PC-3 (cell line): ENCODE results near the gene NSG2. TPM values are rescaled to one million over a fixed set of nuclear protein-coding genes. Genes with fewer than 3 reads are reported as not detected.

Source experiments
- ATAC-seq: fragments of 200-7000 bp; cut with Tn5 transposase; 2 replicates; pipeline ENCODE4 v1.9.1; 2020; ENCODE audit warnings: mild to moderate bottlenecking, moderate library complexity
- BruUV-seq: library from RNA; stranded (reverse); fragments of 400-500 nt; replicated peaks from 2 replicates; lab custom pipeline; 2021; lab: Mats Ljungman, UMichigan
- CTCF ChIA-PET: fragments of 300-600 bp; sonication (Branson Sonifier 250); formaldehyde crosslinking; loops from one replicate; lab custom pipeline; 2022; ENCODE audit warnings: antibody characterized with exemption; lab: Charles Lee
- POLR2A ChIA-PET: fragments of 300-600 bp; sonication (Branson Sonifier 250); formaldehyde crosslinking; loops from one replicate; lab custom pipeline; 2022; ENCODE audit warnings: antibody characterized with exemption; ENCODE audit not compliant: unreplicated experiment; lab: Charles Lee
- DNase-seq: peaks from one replicate; pipeline ENCODE4 v3.0.0-alpha.2; 2015
- H2AFZ ChIP-seq: fragments of 300-600 bp; sonication (generic); 2 replicates; pipeline ENCODE4 v1.6.0; 2016; ENCODE audit warnings: antibody characterized with exemption, low read length
- H3F3A ChIP-seq: fragments of 300-600 bp; sonication (generic); one replicate; pipeline ENCODE4 v1.6.0; 2017; ENCODE audit warnings: antibody characterized with exemption, low read length, control low read depth, mild to moderate bottlenecking; ENCODE audit not compliant: unreplicated experiment
- H3K27ac ChIP-seq: fragments of 300-600 bp; sonication (generic); 2 replicates; pipeline ENCODE4 v1.5.1; 2016; ENCODE audit warnings: mild to moderate bottlenecking, low read length
- H3K27me3 ChIP-seq: fragments of 300-600 bp; sonication (generic); 2 replicates; pipeline ENCODE4 v1.6.1; 2016; ENCODE audit warnings: low read length, mixed read lengths
- H3K36me3 ChIP-seq: fragments of 300-600 bp; sonication (generic); 2 replicates; pipeline ENCODE4 v1.6.1; 2016; ENCODE audit warnings: low read depth, mixed run types, low read length, mixed read lengths
- H3K4me1 ChIP-seq: fragments of 300-600 bp; sonication (generic); 2 replicates; pipeline ENCODE4 v1.5.1; 2016; ENCODE audit warnings: low read length; ENCODE audit not compliant: insufficient read depth
- H3K4me2 ChIP-seq: fragments of 300-600 bp; sonication (generic); 2 replicates; pipeline ENCODE4 v1.6.0; 2016; ENCODE audit warnings: low read length
- H3K4me3 ChIP-seq: fragments of 300-600 bp; sonication (generic); 2 replicates; pipeline ENCODE4 v1.5.1; 2016; ENCODE audit warnings: mild to moderate bottlenecking, low read length, mixed read lengths
- H3K79me2 ChIP-seq: fragments of 300-600 bp; sonication (generic); 2 replicates; pipeline ENCODE4 v1.6.1; 2017; ENCODE audit warnings: low read length, mixed read lengths
- H3K9ac ChIP-seq: fragments of 300-600 bp; sonication (generic); 2 replicates; pipeline ENCODE4 v1.6.0; 2016; ENCODE audit warnings: mild to moderate bottlenecking, low read length
- H3K9me2 ChIP-seq: fragments of 300-600 bp; sonication (generic); replicated peaks from 2 replicates; pipeline ENCODE4 v1.6.1; 2016; ENCODE audit warnings: mixed run types, low read length, mixed read lengths
- H3K9me3 ChIP-seq: fragments of 300-600 bp; sonication (generic); 2 replicates; pipeline ENCODE4 v1.6.1; 2016; ENCODE audit warnings: low read length, mixed read lengths
- H4K20me1 ChIP-seq: fragments of 300-600 bp; sonication (generic); 2 replicates; pipeline ENCODE4 v1.6.1; 2016; ENCODE audit warnings: low read length, mixed read lengths
- CTCF ChIP-seq: fragments of 300-600 bp; sonication (generic); conservative IDR thresholded peaks from 2 replicates; pipeline ENCODE4 v1.5.1; 2017; ENCODE audit warnings: antibody characterized with exemption, low read depth, mild to moderate bottlenecking, low read length
- EZH2 ChIP-seq: fragments of 300-600 bp; sonication (generic); IDR thresholded peaks from one replicate; pipeline ENCODE4 v1.6.1; 2017; ENCODE audit warnings: antibody characterized with exemption, mild to moderate bottlenecking, low read length; ENCODE audit not compliant: unreplicated experiment
- EZH2phosphoT487 ChIP-seq: fragments of 300-600 bp; sonication (generic); IDR thresholded peaks from 2 replicates; pipeline ENCODE4 v1.6.1; 2018; ENCODE audit warnings: mild to moderate bottlenecking, antibody characterized with exemption, low read length, borderline replicate concordance
- intact Hi-C: fragments of 100-400 bp; cut with micrococcal nuclease; formaldehyde crosslinking; loops from 2 replicates; pipeline ENCODE4 v1.9.0; 2023
- total RNA-seq: library from RNA; depleted of rRNA; stranded (reverse); fragments of >200 nt; gene quantifications from 2 replicates; pipeline ENCODE4 v1.2.3, GENCODE V29; 2014

Gene NSG2
- total RNA-seq, 1 experiment from 2014 or later, result 0.07 TPM

- H3K4me3 ChIP-seq, result no peak overlapping the region
- no peaks in the 10 kb centered on the region for H3K36me3 ChIP-seq
- intact Hi-C loops, result no loop called here
- ATAC-seq (no peak), DNase-seq (no peak)
- H3K9ac ChIP-seq, result no peak overlapping the region
- H3K27me3 ChIP-seq, result peaks cover 85% of the 10 kb centered on the region
- H3K27ac ChIP-seq, result no peak overlapping the region
- ChIA-PET CTCF (no interaction called here), POLR2A (no interaction called here)
- H2AFZ ChIP-seq, result no peak overlapping the region
- H4K20me1 ChIP-seq, result no peaks in the 10 kb centered on the region
- H3K79me2 ChIP-seq, result no peaks in the 10 kb centered on the region
- BruUV-seq, result no TSS peak
- H3K9me2 ChIP-seq, result no peaks in the 10 kb centered on the region
- no peaks in the 10 kb centered on the region for H3F3A ChIP-seq
- H3K9me3 ChIP-seq, result no peaks in the 10 kb centered on the region
- TF ChIP-seq EZH2phosphoT487 (no peak), CTCF (no peak), EZH2 (no peak)
- no peaks in the 10 kb centered on the region for H3K4me1 ChIP-seq
- no peak overlapping the region for H3K4me2 ChIP-seq
These were observed 61.6 kb downstream of the NSG2 start for GRCh38 chr5:174106997-174107655.

GRCh38 chr5:174108745-174109144 lies 63.2 kb downstream of the NSG2 start:
- TF ChIP-seq CTCF (no peak), EZH2 (no peak), EZH2phosphoT487 (no peak)
- no peaks in the 10 kb centered on the region for H3K79me2 ChIP-seq
- no peak overlapping the region for H3K27ac ChIP-seq
- DNase-seq (no peak), ATAC-seq (no peak)
- intact Hi-C loops, result no loop called here
- peaks cover 81% of the 10 kb centered on the region for H3K27me3 ChIP-seq
- H3K9ac ChIP-seq, result no peak overlapping the region
- H4K20me1 ChIP-seq, result no peaks in the 10 kb centered on the region
- no peak overlapping the region for H3K4me2 ChIP-seq
- H3F3A ChIP-seq, result no peaks in the 10 kb centered on the region
- H3K36me3 ChIP-seq, result no peaks in the 10 kb centered on the region
- no peak overlapping the region for H3K4me3 ChIP-seq
- CTCF ChIA-PET, result no interaction called here
- H2AFZ ChIP-seq, result no peak overlapping the region
- no peaks in the 10 kb centered on the region for H3K9me2 ChIP-seq
- BruUV-seq, result no TSS peak
- H3K4me1 ChIP-seq, result no peaks in the 10 kb centered on the region
- POLR2A ChIA-PET, result no interaction called here
- no peaks in the 10 kb centered on the region for H3K9me3 ChIP-seq

- Histone ChIP-seq H3K36me3 (no peaks in the 10 kb centered on the region), H3K4me3 (no peak overlapping the region), H3K9me3 (no peaks in the 10 kb centered on the region), H3K27me3 (peaks cover 75% of the 10 kb centered on the region), H4K20me1 (no peaks in the 10 kb centered on the region), H3K4me2 (no peak overlapping the region), H3K9me2 (no peaks in the 10 kb centered on the region), H3F3A (no peaks in the 10 kb centered on the region), H3K79me2 (no peaks in the 10 kb centered on the region), H2AFZ (no peak overlapping the region), H3K9ac (no peak overlapping the region), H3K27ac (no peak overlapping the region), H3K4me1 (no peaks in the 10 kb centered on the region)
- ATAC-seq (no peak), DNase-seq (no peak)
- ChIA-PET CTCF (no interaction called here), POLR2A (no interaction called here)
- intact Hi-C loops, result no loop called here
- TF ChIP-seq CTCF, result no peak
- TF ChIP-seq EZH2, result no peak
- TF ChIP-seq EZH2phosphoT487, result no peak
- no TSS peak for BruUV-seq
These were observed 64.3 kb downstream of the NSG2 start for GRCh38 chr5:174109698-174110260.
